ENCODE measurements around the gene AFTPH.

AFTPH gene

GRCh38 chr2:64625299-64626145 is 101.4 kb downstream of the AFTPH start:
- TF ChIP-seq SPI1 (IDR thresholded peaks at IDR 0.05; ENCODE audit: low read depth, low read length): peak; percentile 48
- no peak for TF ChIP-seq POLR2AphosphoS5 (IDR thresholded peaks at IDR 0.05; ENCODE audit: low read depth, low read length)
- no peak for FAIRE-seq
- no peak for DNase-seq (ENCODE audit: insufficient read length, low spot score)

DNA sequence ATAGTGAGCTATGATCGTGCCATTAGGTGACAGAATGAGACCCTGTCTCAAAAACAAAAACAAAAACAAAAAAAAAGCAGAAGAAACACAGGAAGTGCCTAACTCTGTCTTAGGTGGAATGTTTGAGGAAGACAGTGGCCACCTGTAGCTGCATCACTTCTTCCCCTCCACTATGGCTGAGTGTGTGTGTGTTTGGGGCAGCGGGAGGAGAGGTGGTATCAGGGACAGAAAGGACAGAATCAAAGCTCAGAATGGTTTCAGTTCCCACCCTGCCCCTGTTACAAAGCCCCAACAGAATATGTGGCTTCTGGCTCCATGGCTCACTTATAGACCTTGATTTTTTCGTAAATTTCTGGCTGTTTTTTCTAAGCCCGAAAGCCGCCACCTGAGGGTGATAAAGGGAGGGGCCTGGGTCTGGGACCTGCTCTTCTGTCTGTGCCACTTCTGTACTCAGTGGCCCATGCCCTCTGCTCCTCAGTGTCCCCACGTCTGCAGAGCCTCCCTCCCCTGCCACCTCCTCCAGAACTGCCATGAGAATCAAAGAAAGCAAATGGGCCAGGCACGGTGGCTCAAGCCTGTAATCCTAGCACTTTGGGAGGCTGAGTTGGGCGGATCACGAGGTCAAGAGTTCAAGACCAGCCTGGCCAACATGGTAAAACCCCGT is 102.2 kb downstream of the AFTPH start:
- FAIRE-seq (peak; percentile 41), DNase-seq (ENCODE audit: insufficient read length, low spot score) (no peak)
- no peak for TF ChIP-seq POU2F2 (IDR thresholded peaks at IDR 0.05; ENCODE audit: low read depth, low read length)
- peak; percentile 27 for TF ChIP-seq SPI1 (IDR thresholded peaks at IDR 0.05; ENCODE audit: low read depth, low read length)

DNA sequence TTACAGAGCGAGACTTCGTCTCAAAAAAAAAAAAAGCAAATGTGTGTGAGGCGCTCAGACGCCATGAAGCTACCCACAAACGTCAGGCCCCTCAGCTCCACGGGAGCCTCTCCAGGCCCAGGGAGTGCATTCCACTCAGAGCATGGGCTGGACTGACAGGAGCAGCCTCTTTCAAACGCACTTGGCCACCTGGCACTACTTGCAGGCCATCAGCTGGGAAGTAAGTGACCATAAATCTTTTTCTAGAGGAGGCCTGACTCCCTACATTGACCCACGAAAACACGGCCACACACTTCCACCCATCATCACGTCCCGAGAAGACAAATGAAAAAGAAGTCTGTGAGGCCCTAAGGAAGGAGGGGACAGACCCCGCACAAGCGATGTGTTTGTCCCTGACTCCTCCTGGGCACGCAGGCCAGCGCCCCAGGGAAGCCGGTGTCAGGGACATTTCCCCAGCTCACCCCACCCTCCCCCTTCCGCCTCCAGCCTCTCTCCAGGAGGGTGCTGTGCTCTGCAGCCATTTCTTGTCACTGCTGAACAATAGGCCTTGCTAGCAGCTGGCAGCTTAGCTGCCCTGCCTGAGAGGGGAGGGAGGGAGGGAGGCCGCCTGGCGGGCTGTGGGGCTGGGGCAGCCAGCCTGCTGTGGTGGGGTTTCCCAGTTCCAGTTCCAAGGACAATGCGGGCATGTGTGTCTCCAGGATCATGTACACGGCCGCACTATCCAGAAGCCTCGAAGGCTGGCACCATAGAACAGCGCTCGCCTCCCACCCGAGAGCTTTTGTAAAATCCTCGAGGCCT is 103.0 kb downstream of the AFTPH start:
- no peak for TF ChIP-seq TAF1 (IDR thresholded peaks at IDR 0.05; ENCODE audit: low read depth, low read length)
- no peak for TF ChIP-seq POLR2A (IDR thresholded peaks at IDR 0.05; ENCODE audit: low read depth, low read length)
- TF ChIP-seq PAX5 (IDR thresholded peaks at IDR 0.05; ENCODE audit: insufficient read depth, low read length, severe bottlenecking): no peak
- no peak for TF ChIP-seq POLR2AphosphoS5 (IDR thresholded peaks at IDR 0.05; ENCODE audit: low read depth, low read length)
- TF ChIP-seq POU2F2 (IDR thresholded peaks at IDR 0.05; ENCODE audit: low read depth, low read length): no peak
- no peak for TF ChIP-seq SPI1 (IDR thresholded peaks at IDR 0.05; ENCODE audit: low read depth, low read length)
- FAIRE-seq (no peak), DNase-seq (ENCODE audit: insufficient read length, low spot score) (no peak)

DNA sequence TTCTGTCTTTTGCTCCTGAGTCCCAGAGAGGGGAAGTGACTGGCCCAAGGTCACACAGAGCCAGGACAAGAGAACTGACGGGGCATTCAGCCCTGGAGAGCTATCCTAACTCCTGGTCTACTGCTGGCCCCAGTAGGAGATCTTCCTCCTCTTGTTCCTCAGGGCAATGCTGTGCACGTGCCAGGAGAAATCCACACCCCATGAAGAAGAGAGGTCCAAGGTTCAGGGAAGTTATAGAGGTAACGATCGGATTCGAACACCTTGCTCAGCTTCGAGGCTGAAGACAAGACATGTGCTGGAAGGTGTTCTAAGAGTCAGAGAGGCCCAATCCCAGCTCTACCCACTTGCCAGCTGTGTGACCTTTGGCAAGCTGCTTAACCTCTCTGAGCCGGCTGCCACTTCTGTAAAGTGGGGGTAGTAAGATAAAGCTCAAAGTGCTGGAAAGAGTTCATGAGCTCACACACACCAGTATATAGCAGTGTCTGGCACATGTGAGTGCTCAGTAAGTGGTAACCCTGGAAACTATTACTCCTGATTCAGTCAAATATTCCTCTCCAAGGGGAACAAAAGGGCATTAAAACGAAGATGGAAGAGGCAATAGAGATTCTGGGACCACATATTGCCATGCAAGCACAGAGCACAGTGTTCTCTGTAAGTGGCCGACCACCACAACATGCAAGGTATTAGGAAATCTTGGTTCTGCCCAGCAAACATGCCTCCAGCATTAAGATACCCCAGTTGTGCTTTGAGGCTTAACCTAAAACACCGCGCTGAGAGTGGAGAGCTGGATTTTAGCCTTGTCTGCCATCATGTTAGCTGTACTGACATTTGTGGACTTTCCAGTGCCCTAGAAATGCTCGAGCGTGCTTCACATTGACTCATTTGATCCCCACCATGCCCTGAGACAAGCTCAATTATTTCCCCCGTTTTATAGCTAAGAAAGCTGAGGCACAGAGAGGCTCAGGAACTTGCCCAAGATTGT is 104.0 kb downstream of the AFTPH start:
- no peak for DNase-seq (ENCODE audit: insufficient read length, low spot score)
- TF ChIP-seq POU2F2 (IDR thresholded peaks at IDR 0.05; ENCODE audit: low read depth, low read length) (no peak), POLR2AphosphoS5 (IDR thresholded peaks at IDR 0.05; ENCODE audit: low read depth, low read length) (0 out of 2 replicates have a peak, but pooled peaks have one; percentile 32)
- no peak for FAIRE-seq

- no peak for FAIRE-seq
- TF ChIP-seq SPI1 (IDR thresholded peaks at IDR 0.05; ENCODE audit: low read depth, low read length): no peak
- no peak for TF ChIP-seq POLR2AphosphoS5 (IDR thresholded peaks at IDR 0.05; ENCODE audit: low read depth, low read length)
- TF ChIP-seq PAX5 (IDR thresholded peaks at IDR 0.05; ENCODE audit: insufficient read depth, low read length, severe bottlenecking): no peak
- no peak for TF ChIP-seq TAF1 (IDR thresholded peaks at IDR 0.05; ENCODE audit: low read depth, low read length)
- TF ChIP-seq POU2F2 (IDR thresholded peaks at IDR 0.05; ENCODE audit: low read depth, low read length): no peak
- no peak; the same call in 1 of the 2 replicates for TF ChIP-seq POLR2A (IDR thresholded peaks at IDR 0.05; ENCODE audit: low read depth, low read length)
These were observed 105.2 kb downstream of the AFTPH start for GRCh38 chr2:64629329-64629781.

DNA sequence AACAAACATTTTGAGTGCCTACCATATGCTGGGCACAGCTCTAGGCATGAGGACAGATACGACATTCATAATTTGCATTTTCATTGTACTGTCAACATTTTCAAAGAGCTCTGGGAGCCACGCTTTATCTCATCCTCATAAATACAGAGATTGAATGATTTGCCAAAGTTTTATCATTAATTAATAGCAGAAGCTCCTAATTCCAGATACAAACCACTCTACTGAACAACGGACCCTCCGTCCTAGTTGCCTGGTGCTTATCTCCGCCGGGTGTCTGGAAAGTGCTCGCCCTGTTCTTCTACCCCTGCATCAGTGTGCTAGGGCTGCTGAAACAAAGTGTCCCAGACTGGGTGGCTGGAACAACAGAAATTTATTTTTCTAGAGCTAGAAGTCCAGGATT is 105.7 kb downstream of the AFTPH start:
- TF ChIP-seq POLR2AphosphoS5 (IDR thresholded peaks at IDR 0.05; ENCODE audit: low read depth, low read length): no peak
- no peak for TF ChIP-seq POU2F2 (IDR thresholded peaks at IDR 0.05; ENCODE audit: low read depth, low read length)
- no peak for TF ChIP-seq POLR2A (IDR thresholded peaks at IDR 0.05; ENCODE audit: low read depth, low read length)
- no peak for TF ChIP-seq SPI1 (IDR thresholded peaks at IDR 0.05; ENCODE audit: low read depth, low read length)
- no peak for DNase-seq (ENCODE audit: insufficient read length, low spot score)
- FAIRE-seq: no peak

More at GRCh38 chr2:64629329-64629781, 105.2 kb downstream of the AFTPH start:
- DNase-seq (ENCODE audit: insufficient read length, low spot score): no peak

GRCh38 chr2:64630752-64631151 is 106.6 kb downstream of the AFTPH start:
- FAIRE-seq (no peak), DNase-seq (ENCODE audit: insufficient read length, low spot score) (no peak)
- no peak for TF ChIP-seq POU2F2 (IDR thresholded peaks at IDR 0.05; ENCODE audit: low read depth, low read length)
- no peak for TF ChIP-seq TAF1 (IDR thresholded peaks at IDR 0.05; ENCODE audit: low read depth, low read length)
- TF ChIP-seq POLR2AphosphoS5 (IDR thresholded peaks at IDR 0.05; ENCODE audit: low read depth, low read length): no peak
- TF ChIP-seq SPI1 (IDR thresholded peaks at IDR 0.05; ENCODE audit: low read depth, low read length): no peak
- TF ChIP-seq PAX5 (IDR thresholded peaks at IDR 0.05; ENCODE audit: insufficient read depth, low read length, severe bottlenecking): no peak
- TF ChIP-seq POLR2A (IDR thresholded peaks at IDR 0.05; ENCODE audit: low read depth, low read length): no peak

DNA sequence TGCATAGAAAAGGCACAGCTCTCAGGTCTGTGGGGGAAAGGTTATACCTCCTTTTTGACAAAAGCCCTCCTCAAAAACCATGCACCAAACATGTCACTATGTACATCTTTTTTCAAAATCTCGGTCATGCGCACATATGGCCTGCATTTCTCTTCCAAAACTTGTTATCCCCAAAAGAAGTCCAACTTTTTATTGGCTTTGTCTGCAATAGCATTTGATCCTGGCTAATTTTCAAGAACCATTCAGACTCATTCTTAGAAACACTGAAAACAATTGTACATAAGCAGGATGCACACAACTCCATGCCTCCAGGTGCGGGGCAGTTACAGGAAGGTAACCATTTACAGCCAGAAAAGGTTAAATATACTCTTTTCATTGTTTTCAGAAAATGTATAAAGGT is 107.6 kb downstream of the AFTPH start:
- DNase-seq (ENCODE audit: insufficient read length, low spot score) (no peak), FAIRE-seq (no peak)

More for the DNA sequence above, 107.6 kb downstream of the AFTPH start:
- TF ChIP-seq POLR2AphosphoS5 (IDR thresholded peaks at IDR 0.05; ENCODE audit: low read depth, low read length) (no peak), POLR2A (IDR thresholded peaks at IDR 0.05; ENCODE audit: low read depth, low read length) (no peak), TAF1 (IDR thresholded peaks at IDR 0.05; ENCODE audit: low read depth, low read length) (no peak), POU2F2 (IDR thresholded peaks at IDR 0.05; ENCODE audit: low read depth, low read length) (no peak), SPI1 (IDR thresholded peaks at IDR 0.05; ENCODE audit: low read depth, low read length) (no peak), PAX5 (IDR thresholded peaks at IDR 0.05; ENCODE audit: insufficient read depth, low read length, severe bottlenecking) (no peak)

Measured in GM12891 (cell line).